DND-41 (cell line): ENCODE results near the gene GABRB3.

Source experiments
- ATAC-seq: fragments of 200-7000 bp; cut with Tn5 transposase; 3 replicates; pipeline ENCODE4 v1.9.1; 2021; ENCODE audit warnings: low read depth; ENCODE audit not compliant: insufficient read depth
- DNase-seq: peaks from one replicate; pipeline ENCODE4 v3.0.0-alpha.2; 2020
- H2AFZ ChIP-seq: 2 replicates; pipeline ENCODE4 v1.6.0; 2012; ENCODE audit warnings: low read depth, low read length
- H3K27ac ChIP-seq: 2 replicates; pipeline ENCODE4 v1.5.1; 2012; ENCODE audit warnings: low read length, inconsistent platforms
- H3K27me3 ChIP-seq: fragments of 200-600 bp; sonication (generic); 2 replicates; pipeline ENCODE4 v1.6.0; 2012; ENCODE audit warnings: low read length, mild to moderate bottlenecking, inconsistent platforms; ENCODE audit not compliant: insufficient read depth, poor library complexity
- H3K36me3 ChIP-seq: 2 replicates; pipeline ENCODE4 v1.5.1; 2012; ENCODE audit warnings: low read length, inconsistent platforms; ENCODE audit not compliant: insufficient read depth
- H3K4me1 ChIP-seq: 2 replicates; pipeline ENCODE4 v1.5.1; 2012; ENCODE audit warnings: mild to moderate bottlenecking, low read length; ENCODE audit not compliant: insufficient read depth
- H3K4me2 ChIP-seq: 2 replicates; pipeline ENCODE4 v1.6.0; 2012; ENCODE audit warnings: mild to moderate bottlenecking, moderate library complexity, low read length, inconsistent platforms; ENCODE audit not compliant: insufficient read depth
- H3K4me3 ChIP-seq, 2 experiments: fragments of 200-600 bp in 1 of 2; shearing (Covaris generic) in 1 of 2; 2 replicates each; pipeline ENCODE4 v1.5.1; 2012 to 2016; ENCODE audit warnings: inconsistent platforms in 2 of 2, low read length in 2 of 2, mild to moderate bottlenecking in 2 of 2, low read depth in 1 of 2, moderate library complexity in 1 of 2
- H3K79me2 ChIP-seq: 2 replicates; pipeline ENCODE4 v1.6.0; 2012; ENCODE audit warnings: low read length, inconsistent platforms; ENCODE audit not compliant: insufficient read depth
- H3K9ac ChIP-seq: 2 replicates; pipeline ENCODE4 v1.6.0; 2012; ENCODE audit warnings: low read depth, mild to moderate bottlenecking, inconsistent platforms, low read length, moderate library complexity
- H3K9me3 ChIP-seq: 2 replicates; pipeline ENCODE4 v1.5.1; 2012; ENCODE audit warnings: low read length, moderate library complexity, mild to moderate bottlenecking, inconsistent platforms; ENCODE audit not compliant: insufficient read depth, severe bottlenecking
- H4K20me1 ChIP-seq: 2 replicates; pipeline ENCODE4 v1.6.0; 2012; ENCODE audit warnings: low read length; ENCODE audit not compliant: insufficient read depth
- EZH2 ChIP-seq: IDR thresholded peaks from 3 replicates; pipeline ENCODE4 v1.6.1; 2012; ENCODE audit warnings: borderline replicate concordance, low read depth, mild to moderate bottlenecking, moderate library complexity, low read length, inconsistent platforms; ENCODE audit not compliant: severe bottlenecking
- TF ChIP-seq, protein P1 (sequence below): IDR thresholded peaks from 2 replicates; pipeline ENCODE4 v1.5.1; 2012; ENCODE audit warnings: borderline replicate concordance, low read length, moderate library complexity, mild to moderate bottlenecking; ENCODE audit not compliant: poor library complexity, severe bottlenecking; ENCODE audit errors: extremely low read depth

GABRB3 gene

DNA sequence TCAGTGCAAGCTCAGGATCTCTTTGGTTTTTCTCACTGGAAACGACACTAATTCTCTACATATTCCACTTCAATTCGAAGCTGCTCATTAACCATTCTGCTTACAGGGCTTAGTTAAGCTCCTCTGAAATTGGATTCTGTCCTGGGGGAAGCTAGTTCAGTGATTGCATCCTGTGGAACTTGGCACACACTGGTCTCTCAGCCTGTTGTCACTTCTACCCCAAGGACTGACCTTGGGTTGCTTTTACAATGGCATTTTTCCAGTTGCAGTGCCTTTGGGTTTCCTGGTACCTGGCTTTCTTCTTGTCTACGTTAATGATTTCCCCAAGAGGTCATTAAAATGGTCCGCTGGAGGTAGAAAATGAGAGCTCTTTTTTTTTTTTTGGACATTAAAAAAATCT, 33.3 kb upstream of the GABRB3 start:
- H3K79me2 ChIP-seq: no peaks in the 10 kb centered on the region
- no peak overlapping the region for H3K9ac ChIP-seq
- H3K27me3 ChIP-seq: no peaks in the 10 kb centered on the region
- H3K4me3 ChIP-seq: no peak overlapping the region
- no peaks in the 10 kb centered on the region for H3K36me3 ChIP-seq
- TF ChIP-seq, protein P1, sequence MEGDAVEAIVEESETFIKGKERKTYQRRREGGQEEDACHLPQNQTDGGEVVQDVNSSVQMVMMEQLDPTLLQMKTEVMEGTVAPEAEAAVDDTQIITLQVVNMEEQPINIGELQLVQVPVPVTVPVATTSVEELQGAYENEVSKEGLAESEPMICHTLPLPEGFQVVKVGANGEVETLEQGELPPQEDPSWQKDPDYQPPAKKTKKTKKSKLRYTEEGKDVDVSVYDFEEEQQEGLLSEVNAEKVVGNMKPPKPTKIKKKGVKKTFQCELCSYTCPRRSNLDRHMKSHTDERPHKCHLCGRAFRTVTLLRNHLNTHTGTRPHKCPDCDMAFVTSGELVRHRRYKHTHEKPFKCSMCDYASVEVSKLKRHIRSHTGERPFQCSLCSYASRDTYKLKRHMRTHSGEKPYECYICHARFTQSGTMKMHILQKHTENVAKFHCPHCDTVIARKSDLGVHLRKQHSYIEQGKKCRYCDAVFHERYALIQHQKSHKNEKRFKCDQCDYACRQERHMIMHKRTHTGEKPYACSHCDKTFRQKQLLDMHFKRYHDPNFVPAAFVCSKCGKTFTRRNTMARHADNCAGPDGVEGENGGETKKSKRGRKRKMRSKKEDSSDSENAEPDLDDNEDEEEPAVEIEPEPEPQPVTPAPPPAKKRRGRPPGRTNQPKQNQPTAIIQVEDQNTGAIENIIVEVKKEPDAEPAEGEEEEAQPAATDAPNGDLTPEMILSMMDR: no peak
- TF ChIP-seq EZH2: no peak
- DNase-seq: no peak
- H3K4me2 ChIP-seq: no peak overlapping the region
- no peak for ATAC-seq
- H2AFZ ChIP-seq: no peak overlapping the region
- no peak overlapping the region for H3K27ac ChIP-seq
- H3K4me1 ChIP-seq: no peaks in the 10 kb centered on the region
- no peaks in the 10 kb centered on the region for H4K20me1 ChIP-seq
- H3K9me3 ChIP-seq: no peaks in the 10 kb centered on the region

DNA sequence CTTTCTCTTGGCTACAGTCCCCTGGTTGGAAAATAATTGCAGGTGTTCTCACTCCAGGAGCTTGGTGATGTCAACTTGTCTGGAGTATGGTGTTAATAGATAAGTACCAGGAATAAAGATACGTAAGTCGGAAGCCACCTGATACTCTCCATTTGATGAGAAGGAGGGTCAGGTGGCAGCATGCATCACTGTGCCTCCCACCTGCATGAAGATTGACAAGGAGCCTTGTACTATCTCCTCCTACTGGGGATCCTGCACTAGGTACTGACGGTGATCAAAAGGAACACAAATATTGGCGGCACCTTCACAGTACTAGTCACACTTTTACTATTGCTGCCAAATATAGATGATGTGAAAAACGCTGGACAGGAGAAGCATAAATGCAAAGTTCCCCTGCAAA, 32.6 kb upstream of the GABRB3 start:
- no peaks in the 10 kb centered on the region for H3K4me1 ChIP-seq
- H3K27me3 ChIP-seq: no peaks in the 10 kb centered on the region
- H3K79me2 ChIP-seq: no peaks in the 10 kb centered on the region
- no peaks in the 10 kb centered on the region for H3K36me3 ChIP-seq
- H2AFZ ChIP-seq: no peak overlapping the region
- TF ChIP-seq, protein P1: no peak
- TF ChIP-seq EZH2: no peak
- no peak overlapping the region for H3K27ac ChIP-seq
- no peak overlapping the region for H3K4me2 ChIP-seq
- H3K9me3 ChIP-seq: no peaks in the 10 kb centered on the region
- H4K20me1 ChIP-seq: no peaks in the 10 kb centered on the region
- DNase-seq: no peak
- H3K4me3 ChIP-seq: no peak overlapping the region
- no peak overlapping the region for H3K9ac ChIP-seq
- no peak for ATAC-seq

DNA sequence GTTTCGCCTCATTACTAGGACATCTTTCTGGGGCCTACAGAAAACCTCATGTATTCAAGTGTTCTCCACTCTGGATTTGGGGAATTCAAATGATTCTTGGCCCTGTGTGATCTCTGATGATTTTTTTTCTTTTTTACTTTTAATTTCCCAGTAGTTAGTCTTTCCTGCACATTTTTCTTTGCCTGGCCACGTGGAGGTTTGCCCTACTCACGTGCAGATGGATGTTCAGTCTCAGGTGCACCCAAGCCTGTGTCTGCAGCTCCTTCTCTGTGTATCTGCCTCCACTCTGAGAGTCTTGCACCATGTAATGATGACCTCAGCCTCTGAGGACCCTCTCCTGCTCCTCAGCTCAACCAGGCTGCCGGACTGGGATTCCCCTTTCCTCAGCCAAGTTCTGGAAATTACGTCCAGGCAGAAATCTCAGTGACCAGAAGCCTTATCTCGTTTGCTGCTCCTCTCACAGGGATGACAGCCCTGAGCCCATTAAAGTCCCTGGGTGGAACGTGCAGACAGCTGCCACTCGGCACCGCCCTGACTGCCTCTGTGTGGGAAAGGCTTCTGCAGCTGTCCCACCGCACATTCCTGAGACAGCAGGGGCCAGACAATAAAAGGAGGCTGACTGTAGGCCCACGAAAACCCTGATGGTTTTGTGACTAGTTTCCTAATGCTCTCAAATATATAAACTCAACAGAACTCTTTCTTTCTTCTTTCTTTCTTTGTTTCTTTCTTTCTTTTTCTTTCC, 31.4 kb upstream of the GABRB3 start:
- DNase-seq (no peak), ATAC-seq (no peak)
- Histone ChIP-seq H3K79me2 (no peaks in the 10 kb centered on the region), H2AFZ (no peak overlapping the region), H3K27ac (no peak overlapping the region), H4K20me1 (no peaks in the 10 kb centered on the region), H3K9ac (no peak overlapping the region), H3K4me1 (no peaks in the 10 kb centered on the region), H3K27me3 (no peaks in the 10 kb centered on the region), H3K4me2 (no peak overlapping the region), H3K9me3 (no peaks in the 10 kb centered on the region), H3K4me3 (no peak overlapping the region), H3K36me3 (no peaks in the 10 kb centered on the region)
- no peak for TF ChIP-seq EZH2
- TF ChIP-seq, protein P1: no peak
